HG03066 (cell line): ENCODE measurements around the gene TBR1.

Source experiments
- ATAC-seq: cut with Tn5 transposase; IDR thresholded peaks from one replicate; pipeline ENCODE4 v1.9.1; 2021; ENCODE audit warnings: low read depth; ENCODE audit not compliant: unreplicated experiment

The TBR1 gene

GRCh38 chr2:161426455-161426921 lies 10.4 kb downstream of the TBR1 start:
- ATAC-seq = no peak

- no peak for ATAC-seq
Observed at GRCh38 chr2:161426922-161427663, 11.0 kb downstream of the TBR1 start.

- no peak for ATAC-seq
Observed at GRCh38 chr2:161427664-161428587, 11.8 kb downstream of the TBR1 start.

- no peak for ATAC-seq
Observed at GRCh38 chr2:161430386-161430785, 14.3 kb downstream of the TBR1 start.

GRCh38 chr2:161432107-161432506 lies 16.0 kb downstream of the TBR1 start:
- ATAC-seq = no peak

GRCh38 chr2:161434118-161434517 lies 18.0 kb downstream of the TBR1 start:
- no peak for ATAC-seq

GRCh38 chr2:161436411-161436810 lies 20.3 kb downstream of the TBR1 start:
- no peak for ATAC-seq

GRCh38 chr2:161438598-161438997 lies 22.5 kb downstream of the TBR1 start:
- ATAC-seq = no peak

GRCh38 chr2:161445097-161445496 lies 29.0 kb downstream of the TBR1 start:
- no peak for ATAC-seq

GRCh38 chr2:161448431-161448830 lies 32.3 kb downstream of the TBR1 start:
- no peak for ATAC-seq

- ATAC-seq = no peak
Observed at GRCh38 chr2:161471631-161472030, 55.5 kb downstream of the TBR1 start.

- no peak for ATAC-seq
Observed at GRCh38 chr2:161474920-161475319, 58.8 kb downstream of the TBR1 start.
